Vagina (tissue), 2 donors: ENCODE measurements around the gene CD300E. TPM values are rescaled to one million over a fixed set of nuclear protein-coding genes. Genes with fewer than 3 reads are reported as not detected.
"Not testable (repeated sequence)": the region's sequence is repeated elsewhere in the genome, so short reads cannot be mapped to it uniquely, and the experiment has no call there.

Experiments
- DNase-seq, 2 donors: peaks; one replicate each; pipeline ENCODE4 v3.0.0-alpha.2; 2017; ENCODE audit errors: extremely low spot score in 2 of 2
- H3K27ac ChIP-seq: fragments of 200-600 bp; sonication (generic); one replicate; pipeline ENCODE4 v1.5.1; 2019
- H3K27me3 ChIP-seq: fragments of 200-600 bp; sonication (generic); one replicate; pipeline ENCODE4 v1.5.1; 2019
- H3K36me3 ChIP-seq, 2 donors: fragments of 200-600 bp; sonication (generic); one replicate each; pipeline ENCODE4 v1.5.1; 2017 to 2019
- H3K4me1 ChIP-seq: fragments of 200-600 bp; sonication (generic); one replicate; pipeline ENCODE4 v1.5.1; 2019
- H3K4me3 ChIP-seq, 2 donors: fragments of 200-600 bp; sonication (generic); 1 replicate in 1 of 2; 2 replicates in 1 of 2; pipeline ENCODE4 v1.5.1; 2016 to 2019
- H3K9me3 ChIP-seq: fragments of 200-600 bp; sonication (generic); one replicate; pipeline ENCODE4 v1.5.1; 2019
- POLR2A ChIP-seq, 2 donors: fragments of 450-650 bp; IDR thresholded peaks; one replicate each; pipeline ENCODE4 v1.6.1; 2017; ENCODE audit warnings: antibody characterized with exemption in 2 of 2, mild to moderate bottlenecking in 2 of 2, moderate library complexity in 2 of 2
- POLR2AphosphoS5 ChIP-seq, 2 donors: sonication (generic); formaldehyde crosslinking; IDR thresholded peaks; one replicate each; pipeline ENCODE4 v1.9.0; 2017; ENCODE audit warnings: antibody characterized with exemption in 2 of 2, mild to moderate bottlenecking in 2 of 2, low read depth in 1 of 2; ENCODE audit not compliant: insufficient read depth in 1 of 2
- intact Hi-C: fragments of 100-400 bp; cut with DNase I; formaldehyde crosslinking; loops from one replicate; pipeline ENCODE4 v1.15.1; 2023
- total RNA-seq: library from RNA; depleted of rRNA; stranded (reverse); fragments of >200 nt; gene quantifications from one replicate; pipeline ENCODE4 v1.2.3, GENCODE V29; 2016
- TF ChIP-seq, protein P1 (sequence below), 3 experiments: fragments of 450-650 bp in 2 of 3; fragments of 200-600 bp in 1 of 3; sonication (generic) in 1 of 3; IDR thresholded peaks; one replicate each; pipeline ENCODE4 v1.5.1; 2017 to 2019; ENCODE audit warnings: antibody characterized with exemption in 3 of 3, mild to moderate bottlenecking in 2 of 3, moderate library complexity in 2 of 3

The CD300E gene
- total RNA-seq, 1 donor from 2014 or later = 0.98 TPM

DNA sequence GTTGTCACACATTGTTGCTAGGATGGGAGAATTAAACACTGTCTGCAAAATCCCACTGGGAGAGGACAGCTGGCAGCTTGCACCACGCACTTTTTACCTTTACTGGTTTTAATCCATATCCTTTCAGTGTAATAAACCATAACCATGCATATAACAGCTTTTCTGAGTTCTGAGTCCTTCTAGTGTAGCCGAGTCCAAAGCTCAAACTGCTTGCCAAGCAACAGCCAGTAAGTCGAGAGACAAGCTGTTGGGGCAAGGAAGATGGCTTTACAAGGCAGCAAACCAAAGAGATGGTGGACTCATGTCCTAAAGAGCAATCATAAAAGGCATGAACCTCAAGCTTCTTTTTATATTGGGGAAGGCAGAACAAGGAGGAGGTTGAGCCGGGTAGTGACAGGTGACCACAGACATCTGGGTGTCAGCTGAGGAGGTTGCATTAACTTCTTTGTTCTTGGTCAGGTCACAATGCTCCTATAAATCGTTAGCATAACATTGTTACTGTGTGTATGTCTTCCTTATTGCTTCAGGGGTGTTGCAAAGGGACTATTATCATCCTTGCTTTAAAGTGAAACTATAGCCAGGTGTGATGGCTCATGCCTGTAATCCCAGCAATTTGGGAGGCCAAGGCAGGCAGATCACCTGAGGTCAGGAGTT, 48.9 kb downstream of the CD300E start:
- H3K4me1 ChIP-seq = peaks cover 9% of the 10 kb centered on the region
- no peak for DNase-seq
- intact Hi-C loops = no loop called here

DNA sequence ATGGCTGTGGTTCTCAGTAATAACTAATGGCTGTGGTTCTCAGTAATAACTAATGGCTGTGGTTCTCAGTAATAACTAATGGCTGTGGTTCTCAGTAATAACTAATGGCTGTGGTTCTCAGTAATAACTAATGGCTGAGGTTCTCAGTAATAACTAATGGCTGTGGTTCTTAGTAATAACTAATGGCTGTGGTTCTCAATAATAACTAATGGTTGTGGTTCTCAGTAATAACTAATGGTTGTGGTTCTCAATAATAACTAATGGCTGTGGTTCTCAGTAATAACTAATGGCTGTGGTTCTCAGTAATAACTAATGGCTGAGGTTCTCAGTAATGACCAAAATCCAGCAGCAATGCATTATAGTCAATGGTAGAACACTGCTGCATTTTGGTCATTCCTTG, 49.9 kb downstream of the CD300E start:
- DNase-seq, intact Hi-C loops, H3K4me3 ChIP-seq, H3K27ac ChIP-seq, H3K9me3 ChIP-seq, H3K4me1 ChIP-seq, H3K27me3 ChIP-seq, H3K36me3 ChIP-seq: not testable (repeated sequence)

More for the DNA sequence above, 48.9 kb downstream of the CD300E start:
- no peak overlapping the region for H3K4me3 ChIP-seq
- H3K9me3 ChIP-seq = no peaks in the 10 kb centered on the region
- no peaks in the 10 kb centered on the region for H3K27me3 ChIP-seq
- H3K36me3 ChIP-seq = no peaks in the 10 kb centered on the region
- no peak overlapping the region for H3K27ac ChIP-seq
- TF ChIP-seq POLR2A (IDR thresholded peaks at IDR 0.05) (no peak), POLR2AphosphoS5 (IDR thresholded peaks at IDR 0.05; ENCODE audit: insufficient read depth in 1 of 2, low read depth in 1 of 2) (no peak)
- TF ChIP-seq, protein P1, sequence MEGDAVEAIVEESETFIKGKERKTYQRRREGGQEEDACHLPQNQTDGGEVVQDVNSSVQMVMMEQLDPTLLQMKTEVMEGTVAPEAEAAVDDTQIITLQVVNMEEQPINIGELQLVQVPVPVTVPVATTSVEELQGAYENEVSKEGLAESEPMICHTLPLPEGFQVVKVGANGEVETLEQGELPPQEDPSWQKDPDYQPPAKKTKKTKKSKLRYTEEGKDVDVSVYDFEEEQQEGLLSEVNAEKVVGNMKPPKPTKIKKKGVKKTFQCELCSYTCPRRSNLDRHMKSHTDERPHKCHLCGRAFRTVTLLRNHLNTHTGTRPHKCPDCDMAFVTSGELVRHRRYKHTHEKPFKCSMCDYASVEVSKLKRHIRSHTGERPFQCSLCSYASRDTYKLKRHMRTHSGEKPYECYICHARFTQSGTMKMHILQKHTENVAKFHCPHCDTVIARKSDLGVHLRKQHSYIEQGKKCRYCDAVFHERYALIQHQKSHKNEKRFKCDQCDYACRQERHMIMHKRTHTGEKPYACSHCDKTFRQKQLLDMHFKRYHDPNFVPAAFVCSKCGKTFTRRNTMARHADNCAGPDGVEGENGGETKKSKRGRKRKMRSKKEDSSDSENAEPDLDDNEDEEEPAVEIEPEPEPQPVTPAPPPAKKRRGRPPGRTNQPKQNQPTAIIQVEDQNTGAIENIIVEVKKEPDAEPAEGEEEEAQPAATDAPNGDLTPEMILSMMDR (IDR thresholded peaks at IDR 0.05) = no peak

DNA sequence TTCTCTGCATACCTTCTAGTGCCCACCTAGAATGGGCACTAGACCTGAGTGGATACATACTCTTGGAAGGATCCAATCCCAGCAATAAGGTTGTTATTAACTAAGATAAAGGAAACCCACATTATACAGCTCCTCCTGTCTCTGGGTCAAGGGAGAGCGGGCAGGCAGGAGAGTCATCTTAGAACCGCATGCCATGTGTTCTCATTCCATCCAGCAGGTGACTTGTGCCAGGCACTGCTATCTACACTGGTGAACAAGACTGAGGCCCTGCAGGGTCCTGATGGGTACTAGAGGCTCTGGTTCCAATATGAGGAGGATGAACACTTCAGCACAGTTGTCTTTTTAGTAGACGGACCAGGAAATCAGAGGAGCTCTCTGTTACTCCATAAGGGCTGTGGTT, 50.4 kb downstream of the CD300E start:
- intact Hi-C loops = no loop called here
- H3K27ac ChIP-seq = no peak overlapping the region
- H3K27me3 ChIP-seq = no peaks in the 10 kb centered on the region
- no peaks in the 10 kb centered on the region for H3K36me3 ChIP-seq
- H3K9me3 ChIP-seq = no peaks in the 10 kb centered on the region
- TF ChIP-seq, protein P1 (IDR thresholded peaks at IDR 0.05) = no peak
- TF ChIP-seq POLR2A (IDR thresholded peaks at IDR 0.05) = no peak
- TF ChIP-seq POLR2AphosphoS5 (IDR thresholded peaks at IDR 0.05; ENCODE audit: insufficient read depth in 1 of 2, low read depth in 1 of 2) = no peak
- no peak overlapping the region for H3K4me3 ChIP-seq
- no peak for DNase-seq
- peaks cover 9% of the 10 kb centered on the region for H3K4me1 ChIP-seq

DNA sequence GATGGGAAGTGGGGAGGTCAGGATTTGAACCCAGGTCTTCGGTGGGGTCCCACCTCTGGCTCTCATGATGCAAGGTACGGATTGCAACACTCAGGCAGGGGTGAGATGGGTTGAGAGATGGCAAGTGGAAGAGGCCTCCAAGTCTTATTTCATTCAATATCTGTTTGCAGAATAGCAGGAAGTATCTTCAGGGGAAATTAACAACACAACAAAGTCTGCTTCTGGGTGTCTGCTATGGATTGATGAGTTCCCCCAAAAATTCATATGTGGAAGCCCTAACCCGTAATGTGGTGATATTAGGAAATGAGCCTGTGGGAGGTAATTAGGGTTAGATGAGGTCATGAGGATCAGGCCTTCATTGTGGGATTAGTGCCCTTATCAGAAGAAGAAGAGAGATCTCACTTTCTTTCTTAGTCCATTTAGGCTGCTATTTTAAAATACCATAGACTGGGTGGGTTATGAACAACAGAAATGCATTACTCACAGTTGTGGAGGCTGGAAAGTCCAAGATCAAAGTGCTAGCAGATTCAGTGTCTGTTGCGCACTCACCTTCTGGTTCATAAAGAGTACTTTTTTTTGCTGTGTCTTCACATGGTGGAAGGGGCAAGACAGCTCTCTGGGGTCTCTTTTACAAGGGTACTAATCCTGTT, 51.8 kb downstream of the CD300E start:
- TF ChIP-seq, protein P1 (IDR thresholded peaks at IDR 0.05) = no peak
- TF ChIP-seq POLR2AphosphoS5 (IDR thresholded peaks at IDR 0.05; ENCODE audit: insufficient read depth in 1 of 2, low read depth in 1 of 2) (no peak), POLR2A (IDR thresholded peaks at IDR 0.05) (no peak)
- no peaks in the 10 kb centered on the region for H3K9me3 ChIP-seq
- DNase-seq = no peak
- no peaks in the 10 kb centered on the region for H3K27me3 ChIP-seq
- no peak overlapping the region for H3K27ac ChIP-seq
- H3K4me1 ChIP-seq = peaks cover 9% of the 10 kb centered on the region
- intact Hi-C loops = no loop called here
- no peaks in the 10 kb centered on the region for H3K36me3 ChIP-seq
- no peak overlapping the region for H3K4me3 ChIP-seq

DNA sequence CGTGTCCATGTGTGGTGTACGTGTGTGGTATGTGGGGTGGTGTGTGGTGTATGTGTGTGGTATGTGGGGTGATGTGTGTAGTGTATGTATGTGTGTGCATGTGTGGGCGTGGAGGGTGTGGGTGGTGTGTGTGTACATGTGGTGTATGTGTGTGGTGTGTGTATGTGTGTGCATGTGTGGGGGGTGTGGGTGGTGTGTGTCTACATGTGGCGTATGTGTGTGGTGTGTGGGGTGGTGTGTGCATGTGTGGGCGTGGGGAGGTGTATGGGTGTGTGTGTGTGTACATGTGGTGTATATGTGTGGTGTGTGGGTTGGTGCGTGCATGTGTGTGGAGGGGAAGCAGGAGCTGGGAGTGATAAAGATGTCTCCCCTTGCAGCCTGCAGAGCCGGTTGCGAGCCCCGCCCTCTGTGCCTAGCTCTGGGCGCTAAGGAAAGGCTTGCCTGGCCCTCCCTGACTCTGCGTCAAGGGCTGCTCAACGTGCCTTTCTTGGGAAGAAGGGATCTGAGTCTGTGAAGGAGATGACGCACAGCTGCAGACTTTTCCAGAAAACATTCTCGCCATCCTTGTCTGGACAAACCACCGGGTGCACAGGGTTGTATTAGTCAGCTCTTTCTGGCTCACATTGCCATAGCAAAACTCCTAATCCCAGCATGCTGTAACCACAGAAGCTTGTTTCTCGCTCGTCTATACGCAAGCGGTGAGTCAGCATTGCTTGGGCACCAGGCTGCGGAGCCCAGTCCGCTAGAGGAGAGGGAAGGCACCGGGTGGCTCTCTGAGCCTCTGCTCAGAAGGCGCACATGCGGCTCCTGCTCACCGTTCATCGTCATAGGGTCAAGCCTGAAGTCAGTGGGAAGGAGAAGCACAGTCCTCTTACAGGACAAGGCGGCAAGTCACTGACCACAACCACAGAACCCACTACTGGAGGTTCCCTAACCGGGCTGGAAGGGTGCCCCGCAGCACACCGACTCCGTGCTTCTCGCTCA, 54.2 kb downstream of the CD300E start:
- H3K27ac ChIP-seq = peak overlapping the region; percentile 52
- H3K4me3 ChIP-seq = no peak overlapping the region
- no peaks in the 10 kb centered on the region for H3K9me3 ChIP-seq
- peaks cover 9% of the 10 kb centered on the region for H3K4me1 ChIP-seq
- no peaks in the 10 kb centered on the region for H3K27me3 ChIP-seq
- TF ChIP-seq POLR2A (IDR thresholded peaks at IDR 0.05) (no peak), POLR2AphosphoS5 (IDR thresholded peaks at IDR 0.05; ENCODE audit: insufficient read depth in 1 of 2, low read depth in 1 of 2) (peak; percentile 77 to 78)
- H3K36me3 ChIP-seq = no peaks in the 10 kb centered on the region
- no peak for DNase-seq
- intact Hi-C loops = no loop called here
